ENCODE measurements around the gene UQCRQ.

GRCh38 chr5:132840896-132841295 is 25.5 kb upstream of the UQCRQ start:
- TF ChIP-seq POLR2A (IDR thresholded peaks at IDR 0.05): no peak
- TF ChIP-seq CTCF (IDR thresholded peaks at IDR 0.05): no peak

Measured in heart left ventricle (tissue), 13 donors.